CD8-positive, alpha-beta memory T cell (primary cell): ENCODE results near the gene SETD1B. TPM values are rescaled to one million over a fixed set of nuclear protein-coding genes. Genes with fewer than 3 reads are reported as not detected.

Source experiments
- CTCF ChIA-PET: fragments of 350-600 bp; sonication (Branson Sonifier 250); formaldehyde crosslinking; loops from one replicate; lab custom pipeline; 2021; ENCODE audit warnings: antibody characterized with exemption; lab: Charles Lee
- POLR2A ChIA-PET: fragments of 350-600 bp; sonication (Branson Sonifier 250); formaldehyde crosslinking; loops from one replicate; lab custom pipeline; 2021; ENCODE audit warnings: antibody characterized with exemption; lab: Charles Lee
- DNase-seq, 5 donors: peaks; one replicate each; pipeline versions ENCODE4 v3.0.0 to v3.0.0-alpha.2; 2020 to 2022; ENCODE audit warnings: mixed read lengths in 1 of 5
- H3K27ac ChIP-seq: one replicate; pipeline ENCODE4 v1.7.0; 2013; ENCODE audit warnings: low read depth, mild to moderate bottlenecking, low read length, moderate library complexity
- H3K27me3 ChIP-seq: 2 replicates; pipeline ENCODE4 v1.7.0; 2013; ENCODE audit warnings: low read length, mild to moderate bottlenecking; ENCODE audit not compliant: insufficient read depth, poor library complexity, severe bottlenecking
- H3K36me3 ChIP-seq: 2 replicates; pipeline ENCODE4 v1.7.0; 2013; ENCODE audit warnings: mild to moderate bottlenecking, low read length, moderate library complexity; ENCODE audit not compliant: insufficient read depth
- H3K4me1 ChIP-seq: 2 replicates; pipeline ENCODE4 v1.7.0; 2013; ENCODE audit warnings: mild to moderate bottlenecking, low read length, moderate library complexity; ENCODE audit not compliant: insufficient read depth
- H3K4me3 ChIP-seq: 2 replicates; pipeline ENCODE4 v1.7.0; 2013; ENCODE audit warnings: mild to moderate bottlenecking, low read length
- H3K9me3 ChIP-seq: 2 replicates; pipeline ENCODE4 v1.7.0; 2013; ENCODE audit warnings: mild to moderate bottlenecking, low read length
- H3K27ac Mint-ChIP-seq, 8 donors: one replicate each; pipeline ENCODE4 v1.8.0; 2020 to 2021; ENCODE audit warnings: mixed read lengths in 8 of 8, mild to moderate bottlenecking in 6 of 8, inconsistent platforms in 3 of 8, moderate library complexity in 3 of 8
- H3K27me3 Mint-ChIP-seq, 2 donors: one replicate each; pipeline ENCODE4 v1.8.0; 2020 to 2021; ENCODE audit warnings: mixed read lengths in 2 of 2, mild to moderate bottlenecking in 1 of 2, moderate library complexity in 1 of 2
- H3K36me3 Mint-ChIP-seq, 3 donors: one replicate each; pipeline ENCODE4 v1.8.0; 2020 to 2021; ENCODE audit warnings: mixed read lengths in 3 of 3, inconsistent platforms in 1 of 3, mild to moderate bottlenecking in 1 of 3
- H3K4me1 Mint-ChIP-seq, 3 donors: one replicate each; pipeline ENCODE4 v1.8.0; 2020 to 2021; ENCODE audit warnings: mixed read lengths in 3 of 3, inconsistent platforms in 1 of 3, mild to moderate bottlenecking in 1 of 3
- H3K4me3 Mint-ChIP-seq, 7 donors: one replicate each; pipeline ENCODE4 v1.8.0; 2020 to 2021; ENCODE audit warnings: mixed read lengths in 7 of 7, mild to moderate bottlenecking in 6 of 7, moderate library complexity in 4 of 7, inconsistent platforms in 2 of 7
- H3K9me3 Mint-ChIP-seq, 5 donors: one replicate each; pipeline ENCODE4 v1.8.0; 2020 to 2022; ENCODE audit warnings: mixed read lengths in 5 of 5, mild to moderate bottlenecking in 3 of 5, moderate library complexity in 2 of 5, inconsistent platforms in 1 of 5
- polyA plus RNA-seq: library from polyadenylated mRNA; unstranded; fragments of 300-500 nt; fragmentation: Illumina TruSeq; gene quantifications from one replicate; pipeline ENCODE4 v1.2.3, GENCODE V29; 2021
- total RNA-seq, 2 experiments: library from RNA; stranded (reverse); gene quantifications; one replicate each; pipeline ENCODE4 v1.2.3, GENCODE V29; 2021

The SETD1B gene
- total and polyA plus RNA-seq, 3 experiments from 2014 or later: 2.4 to 31.9 (median 31.3) TPM

DNA sequence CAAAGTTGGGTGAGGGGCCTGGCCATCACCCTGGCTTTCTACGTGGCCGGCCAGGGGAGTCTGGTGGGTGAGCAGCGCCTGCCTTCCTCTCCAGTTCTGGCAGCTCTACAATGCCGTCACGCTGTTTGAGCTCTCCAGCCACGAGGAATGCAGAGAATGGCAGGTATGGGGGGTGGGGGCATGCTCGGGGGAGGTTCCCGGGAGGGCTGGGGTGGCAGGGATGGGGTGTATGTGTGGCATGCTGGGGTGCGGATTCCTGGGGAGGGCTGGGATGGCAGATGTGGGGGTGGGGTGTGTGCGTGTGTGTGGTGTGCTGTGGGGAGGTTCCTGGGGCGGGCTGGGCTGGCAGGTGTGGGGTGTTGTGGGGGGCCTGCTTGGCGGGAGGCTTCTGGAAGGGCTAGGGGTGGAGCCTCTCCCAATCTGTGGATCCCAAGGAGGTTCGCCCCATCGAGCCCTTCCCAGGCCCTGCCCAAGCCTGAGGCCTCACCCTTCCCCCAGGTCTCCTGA is 28.8 kb upstream of the SETD1B start:
- H3K4me1 ChIP-seq: peaks cover 23% of the 10 kb centered on the region
- no peak overlapping the region for H3K4me3 Mint-ChIP-seq
- no peaks in the 10 kb centered on the region for H3K27me3 Mint-ChIP-seq
- no peaks in the 10 kb centered on the region for H3K27me3 ChIP-seq
- H3K9me3 ChIP-seq: no peaks in the 10 kb centered on the region
- H3K4me3 ChIP-seq: no peak overlapping the region
- no peak overlapping the region for H3K27ac ChIP-seq
- peaks cover 10% of the 10 kb centered on the region for H3K36me3 ChIP-seq
- DNase-seq: no peak
- no peaks in the 10 kb centered on the region for H3K9me3 Mint-ChIP-seq
- H3K4me1 Mint-ChIP-seq: peaks cover 10 to 32% (median 11%) of the 10 kb centered on the region in 3 donors
- peak overlapping the region in 1 of 8 donors; percentile 17 for H3K27ac Mint-ChIP-seq
- H3K36me3 Mint-ChIP-seq: peaks cover 0 to 22% (median 0%) of the 10 kb centered on the region in 3 donors
- ChIA-PET CTCF (interaction anchor here (1.2 to 44.0 kb wide), 6 partner anchors 25 to 116 kb away, joined by 3 to 1908 read pairs (median 12); partner anchors contain the start of genes RHOF, SETD1B and TMEM120B), POLR2A (interaction anchor here (6.6 kb wide), 1 partner anchor 19 kb away, joined by 45 read pairs; the partner anchor contains the start of gene RHOF)

DNA sequence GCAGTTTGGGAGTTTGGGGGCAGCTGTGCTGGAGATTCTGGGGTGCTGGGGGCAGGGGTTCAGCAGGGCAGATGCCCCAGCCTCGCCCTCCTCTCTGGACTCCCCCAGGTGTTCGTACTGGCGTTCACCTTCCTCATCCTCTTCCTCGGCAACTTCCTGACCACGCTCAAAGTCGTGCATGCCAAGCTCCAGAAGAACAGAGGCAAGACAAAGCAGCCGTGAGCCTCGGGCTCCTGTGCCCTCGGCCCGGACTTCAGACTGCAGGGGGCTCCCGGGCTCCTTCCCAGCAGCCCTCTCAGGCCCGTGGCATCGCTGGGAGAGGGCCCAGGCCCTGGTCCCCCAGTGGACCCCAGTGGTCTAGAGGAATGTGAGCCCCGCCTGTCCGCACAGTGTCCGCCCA is 28.3 kb upstream of the SETD1B start:
- Mint-ChIP-seq H3K27me3 (no peaks in the 10 kb centered on the region), H3K4me1 (peaks cover 10 to 36% (median 13%) of the 10 kb centered on the region in 3 donors), H3K36me3 (peaks cover 0 to 27% (median 1%) of the 10 kb centered on the region in 3 donors), H3K4me3 (no peak overlapping the region), H3K9me3 (no peaks in the 10 kb centered on the region), H3K27ac (no peak overlapping the region)
- H3K4me3 ChIP-seq: no peak overlapping the region
- POLR2A ChIA-PET: interaction anchor here (6.6 kb wide), 1 partner anchor 19 kb away, joined by 45 read pairs; the partner anchor contains the start of gene RHOF
- H3K27ac ChIP-seq: no peak overlapping the region
- H3K4me1 ChIP-seq: peaks cover 24% of the 10 kb centered on the region
- CTCF ChIA-PET: interaction anchor here (1.2 to 44.0 kb wide), 4 partner anchors 25 to 81 kb away, joined by 3 to 1908 read pairs (median 24); partner anchors contain the start of genes RHOF, SETD1B and TMEM120B
- no peaks in the 10 kb centered on the region for H3K27me3 ChIP-seq
- H3K9me3 ChIP-seq: no peaks in the 10 kb centered on the region
- DNase-seq: peak in 1 of 5 donors; percentile 50
- H3K36me3 ChIP-seq: peaks cover 15% of the 10 kb centered on the region

DNA sequence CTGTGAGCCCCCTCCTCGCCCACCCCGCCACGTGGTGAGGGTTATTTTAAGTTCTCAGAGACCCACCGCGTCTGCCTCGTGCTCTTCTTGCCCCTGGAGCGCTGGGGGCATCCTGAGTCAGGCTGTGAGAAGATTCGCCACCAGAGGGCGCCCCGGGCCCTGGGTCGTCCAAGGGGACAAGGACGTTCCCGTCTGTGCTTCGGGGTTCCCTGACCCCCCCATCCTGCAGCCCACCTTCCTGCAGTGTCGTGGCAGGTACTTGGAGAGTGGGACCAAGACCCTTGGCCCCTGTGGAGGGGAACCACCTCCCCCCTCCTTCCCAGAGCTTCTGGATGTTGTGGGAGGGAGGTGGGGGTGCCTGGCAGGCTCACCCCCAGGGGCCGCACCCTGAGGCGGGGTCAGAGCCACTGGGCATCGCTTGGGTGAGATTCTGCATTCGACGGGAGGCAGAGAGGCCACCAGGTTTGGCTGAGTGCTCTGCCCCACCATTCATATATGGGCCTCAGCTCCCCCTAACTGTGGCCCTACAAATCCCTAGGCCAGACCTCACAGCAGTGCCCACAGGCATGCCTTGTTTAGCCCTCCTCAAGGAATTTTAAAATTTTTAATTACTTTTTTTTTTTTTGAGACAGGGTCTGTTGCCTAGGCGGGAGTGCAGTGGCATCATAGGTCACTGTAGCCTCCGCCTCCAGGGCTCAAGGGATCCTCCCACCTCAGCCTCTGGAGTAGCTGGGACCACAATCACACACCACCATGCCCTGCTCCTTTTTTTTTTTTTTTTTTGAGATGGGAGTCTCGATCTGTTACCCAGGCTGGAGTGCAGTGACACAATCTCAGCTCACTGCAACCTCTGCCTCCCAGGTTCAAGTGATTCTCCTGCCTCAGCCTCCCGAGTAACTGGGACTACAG is 27.4 kb upstream of the SETD1B start:
- H3K9me3 Mint-ChIP-seq: no peaks in the 10 kb centered on the region
- peak; percentile 80 to 92 (median 87) for DNase-seq
- ChIA-PET CTCF (interaction anchor here (0.6 to 44.0 kb wide), 6 partner anchors 24 to 283 kb away, joined by 3 to 1908 read pairs (median 3); partner anchors contain the start of genes RHOF and SETD1B), POLR2A (interaction anchor here (0.6 to 6.6 kb wide), 5 partner anchors 13 to 305 kb away, joined by 3 to 45 read pairs (median 5); partner anchors contain the start of gene RHOF)
- no peaks in the 10 kb centered on the region for H3K9me3 ChIP-seq
- peak overlapping the region in 1 of 7 donors; percentile 51 for H3K4me3 Mint-ChIP-seq
- H3K4me3 ChIP-seq: no peak overlapping the region
- peaks cover 33% of the 10 kb centered on the region for H3K4me1 ChIP-seq
- peaks cover 22% of the 10 kb centered on the region for H3K36me3 ChIP-seq
- H3K27me3 ChIP-seq: no peaks in the 10 kb centered on the region
- no peaks in the 10 kb centered on the region for H3K27me3 Mint-ChIP-seq
- peaks cover 0 to 36% (median 1%) of the 10 kb centered on the region in 3 donors for H3K36me3 Mint-ChIP-seq
- H3K27ac Mint-ChIP-seq: peak overlapping the region; percentile 54 to 90 (median 81)
- H3K4me1 Mint-ChIP-seq: peaks cover 15 to 42% (median 15%) of the 10 kb centered on the region in 3 donors
- H3K27ac ChIP-seq: no peak overlapping the region

DNA sequence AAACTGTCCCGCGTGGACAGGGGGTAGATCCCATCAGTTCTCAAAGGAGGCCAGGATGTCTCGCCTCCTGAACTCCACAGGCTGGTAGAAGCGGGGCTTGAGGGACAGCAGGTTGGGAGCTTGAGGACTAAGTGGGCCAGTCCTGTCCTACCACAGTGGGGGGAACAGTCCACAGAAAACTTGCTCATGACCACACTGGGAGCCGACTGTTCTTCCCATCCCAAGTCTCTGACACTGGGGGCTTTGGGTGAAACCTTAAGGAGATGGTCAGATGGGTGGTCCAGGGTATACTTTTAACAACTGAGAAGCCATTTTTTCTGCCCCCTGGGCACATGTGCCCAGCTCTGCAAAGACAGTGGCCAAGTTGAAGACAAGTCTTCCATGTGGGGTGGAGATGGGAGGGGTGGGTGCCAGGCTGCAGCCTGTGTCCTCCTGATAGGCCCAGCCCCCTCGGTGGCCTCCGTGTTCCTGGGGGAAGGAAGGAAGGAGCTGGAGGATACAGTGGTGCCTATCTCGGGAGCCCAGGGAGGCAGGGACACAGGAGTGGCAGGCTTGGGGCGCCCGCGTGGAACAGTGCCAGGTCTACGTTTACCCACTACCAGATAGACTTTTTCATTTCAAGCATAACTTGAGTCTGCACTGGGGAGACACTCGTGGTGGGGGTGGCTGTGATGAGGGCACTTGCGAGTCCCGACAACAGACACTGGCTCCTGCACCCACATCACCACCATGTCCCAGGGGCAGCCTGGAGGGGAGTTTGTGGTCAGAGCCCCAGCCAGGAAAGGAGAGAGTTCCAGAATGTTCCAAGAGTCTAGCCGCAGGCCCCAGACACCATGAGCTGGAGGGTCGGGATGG is 25.0 kb upstream of the SETD1B start:
- Mint-ChIP-seq H3K36me3 (peaks cover 0 to 50% (median 6%) of the 10 kb centered on the region in 3 donors), H3K27me3 (peaks cover 0 to under 1% of the 10 kb centered on the region in 2 donors), H3K4me3 (peak overlapping the region in 1 of 7 donors; percentile 70), H3K27ac (peak overlapping the region in 5 of 8 donors; percentile 50 to 77 (median 60)), H3K4me1 (peaks cover 26 to 55% (median 27%) of the 10 kb centered on the region in 3 donors), H3K9me3 (no peaks in the 10 kb centered on the region)
- Histone ChIP-seq H3K36me3 (peaks cover 22% of the 10 kb centered on the region), H3K9me3 (no peaks in the 10 kb centered on the region), H3K4me3 (no peak overlapping the region), H3K27ac (no peak overlapping the region), H3K27me3 (no peaks in the 10 kb centered on the region), H3K4me1 (peaks cover 44% of the 10 kb centered on the region)
- DNase-seq: no peak
- POLR2A ChIA-PET: interaction anchor here (5.5 to 6.6 kb wide), 2 partner anchors 15 kb away, joined by 45 to 58 read pairs; partner anchors contain the start of gene RHOF
- CTCF ChIA-PET: interaction anchor here (44.0 kb wide), 1 partner anchor 22 kb away, joined by 1908 read pairs; the partner anchor contains the start of genes RHOF and SETD1B

DNA sequence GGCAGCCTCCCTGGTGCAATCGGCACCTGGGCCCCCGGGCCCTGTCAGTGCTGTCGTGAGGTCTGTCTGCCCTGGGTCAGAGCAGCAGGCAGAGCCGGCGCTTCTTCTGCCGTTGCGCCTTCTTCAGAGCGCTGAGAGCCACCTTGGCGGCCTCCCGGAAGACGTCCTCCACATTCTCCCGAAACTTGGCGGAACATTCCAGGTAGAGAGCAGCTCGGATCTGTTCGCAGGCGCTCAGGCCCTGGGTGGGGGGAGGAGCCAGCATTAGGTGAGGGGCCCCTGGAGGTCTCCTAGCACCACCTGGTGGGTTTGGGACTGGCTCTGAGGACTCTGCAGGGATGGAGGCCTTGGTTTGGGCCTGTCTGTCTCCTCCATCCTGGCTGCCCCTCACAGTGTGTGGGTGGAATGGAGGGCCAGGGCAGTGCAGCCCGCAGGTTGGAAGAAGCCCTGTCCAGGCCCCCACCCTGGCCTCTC is 24.4 kb upstream of the SETD1B start:
- no peak overlapping the region for H3K27ac ChIP-seq
- no peak overlapping the region for H3K4me3 ChIP-seq
- no peaks in the 10 kb centered on the region for H3K9me3 ChIP-seq
- H3K36me3 ChIP-seq: peaks cover 22% of the 10 kb centered on the region
- Mint-ChIP-seq H3K9me3 (no peaks in the 10 kb centered on the region), H3K4me1 (peaks cover 32 to 58% (median 33%) of the 10 kb centered on the region in 3 donors), H3K27me3 (peaks cover 0 to 2% of the 10 kb centered on the region in 2 donors), H3K4me3 (peak overlapping the region in 1 of 7 donors; percentile 70), H3K36me3 (peaks cover 0 to 52% (median 9%) of the 10 kb centered on the region in 3 donors), H3K27ac (peak overlapping the region in 3 of 8 donors; percentile 23 to 77 (median 64))
- no peak for DNase-seq
- no peaks in the 10 kb centered on the region for H3K27me3 ChIP-seq
- ChIA-PET POLR2A (interaction anchor here (5.5 kb wide), 1 partner anchor 15 kb away, joined by 58 read pairs; the partner anchor contains the start of gene RHOF), CTCF (interaction anchor here (44.0 kb wide), 1 partner anchor 21 kb away, joined by 1908 read pairs; the partner anchor contains the start of genes RHOF and SETD1B)
- peaks cover 51% of the 10 kb centered on the region for H3K4me1 ChIP-seq

DNA sequence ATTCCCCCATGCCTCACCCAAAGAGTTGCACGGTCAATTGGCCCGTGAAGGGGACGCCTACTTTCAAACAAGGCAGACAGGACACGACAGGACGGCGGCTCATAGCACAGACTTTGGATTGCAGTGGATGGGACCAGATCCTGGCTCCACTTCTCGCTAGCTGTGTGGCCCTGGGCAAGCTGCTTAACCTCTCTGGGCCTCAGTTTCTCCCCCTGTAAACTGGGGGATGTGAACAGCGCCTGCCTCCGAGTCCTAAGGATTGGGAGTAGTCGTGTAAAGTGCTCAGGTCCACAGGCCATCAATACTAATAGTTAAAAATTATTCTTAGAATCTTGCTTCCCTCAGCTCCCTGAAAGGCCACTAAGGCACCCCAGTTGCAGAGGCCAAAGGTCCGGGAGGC is 23.4 kb upstream of the SETD1B start:
- DNase-seq: no peak
- Histone ChIP-seq H3K27ac (no peak overlapping the region), H3K36me3 (peaks cover 22% of the 10 kb centered on the region), H3K4me3 (no peak overlapping the region), H3K27me3 (no peaks in the 10 kb centered on the region), H3K9me3 (no peaks in the 10 kb centered on the region), H3K4me1 (peaks cover 60% of the 10 kb centered on the region)
- Mint-ChIP-seq H3K27ac (peak overlapping the region in 5 of 8 donors; percentile 17 to 74 (median 54)), H3K27me3 (peaks cover 0 to 2% of the 10 kb centered on the region in 2 donors), H3K36me3 (peaks cover 5 to 59% (median 14%) of the 10 kb centered on the region in 3 donors), H3K9me3 (no peaks in the 10 kb centered on the region), H3K4me3 (peak overlapping the region in 1 of 7 donors; percentile 50), H3K4me1 (peaks cover 40 to 66% (median 40%) of the 10 kb centered on the region in 3 donors)
- ChIA-PET POLR2A (interaction anchor here (1.2 to 5.5 kb wide), 2 partner anchors 9 to 14 kb away, joined by 3 to 58 read pairs; partner anchors contain the start of gene RHOF), CTCF (interaction anchor here (44.0 kb wide), 1 partner anchor 20 kb away, joined by 1908 read pairs; the partner anchor contains the start of genes RHOF and SETD1B)
